ENCODE measurements around the gene WASL. TPM values are rescaled to one million over a fixed set of nuclear protein-coding genes. Genes with fewer than 3 reads are reported as not detected.
A peak's percentile ranks its signal among the peaks of the same experiment; 100 is the strongest.
"Not testable (repeated sequence)": the region's sequence is repeated elsewhere in the genome, so short reads cannot be mapped to it uniquely, and the experiment has no call there.

Gene WASL
- total and polyA plus RNA-seq, 10 of the 15 experiments (the other 5 are each of a cell fraction or from before 2014, with no cell fraction given) = 2.0 to 6.4 (median 3.5) TPM

- no peak for TF ChIP-seq ZNF687 (IDR thresholded peaks at IDR 0.05)
These were observed 10.4 kb downstream of the WASL start (continued) for GRCh38 chr7:123738356-123738755.

DNA sequence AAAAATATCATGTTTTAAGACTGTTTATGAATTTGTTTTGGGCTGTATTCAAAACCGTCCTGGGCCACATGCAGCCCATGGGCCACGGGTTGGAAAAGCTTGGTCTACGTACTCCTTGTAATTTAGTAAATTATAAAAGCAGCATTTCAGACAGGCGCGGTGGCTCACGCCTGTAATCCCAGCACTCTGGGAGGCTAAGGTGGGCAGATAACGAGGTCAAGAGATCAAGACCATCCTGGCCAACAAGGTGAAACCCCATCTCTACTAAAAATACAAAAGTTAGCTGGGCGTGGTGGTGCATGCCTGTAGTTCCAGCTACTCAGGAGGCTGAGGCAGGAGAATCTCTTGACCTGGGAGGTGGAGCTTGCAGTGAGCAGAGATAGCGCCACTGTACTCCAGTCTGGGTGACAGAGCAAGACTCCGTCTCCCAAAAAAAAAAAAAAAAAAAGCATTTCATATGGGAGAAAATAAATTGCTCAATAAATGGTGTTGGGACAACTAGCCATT lies 11.6 kb downstream of the WASL start:
- H3K4me2 ChIP-seq (ENCODE audit: control insufficient read depth, insufficient read depth); FAIRE-seq; H2AFZ ChIP-seq (ENCODE audit: control insufficient read depth, low read depth, low read length); in situ Hi-C loops (cut with MboI); H3K4me1 ChIP-seq (ENCODE audit: control insufficient read depth, insufficient read depth, low read length); H3K27me3 ChIP-seq (replicated peaks in 1 of 2; ENCODE audit: control insufficient read depth in 2 of 2, insufficient read depth in 2 of 2, low read length in 1 of 2); BruUV-seq (replicated peaks); H3K27ac ChIP-seq (ENCODE audit: control insufficient read depth, insufficient read depth); RAD21 ChIA-PET (ENCODE audit: unreplicated experiment); intact Hi-C loops (cut with micrococcal nuclease; ENCODE audit: unreplicated experiment); H3K36me3 ChIP-seq (ENCODE audit: control insufficient read depth in 2 of 2, insufficient read depth in 2 of 2, low read length in 1 of 2); H3K9ac ChIP-seq (ENCODE audit: control insufficient read depth, insufficient read depth, low read length); H4K20me1 ChIP-seq (ENCODE audit: control insufficient read depth, insufficient read depth); H3K4me3 ChIP-seq; DNase-seq (ENCODE audit: low read depth, low spot score); ATAC-seq: not testable (repeated sequence)
- peaks cover 86% of the 10 kb centered on the region for H3K79me2 ChIP-seq (ENCODE audit: control insufficient read depth, insufficient read depth, low read length)
- peaks cover 13% of the 10 kb centered on the region for H3K9me3 ChIP-seq (replicated peaks; ENCODE audit: control insufficient read depth, insufficient read depth, low read length)
- ChIA-PET SMC1A (ENCODE audit: uncharacterized antibody, unreplicated experiment) (interaction anchor here (0.5 to 1.6 kb wide), 6 partner anchors 8 to 1196 kb away, joined by 3 to 4 read pairs (median 3); no protein-coding TSS in a partner anchor), CTCF (interaction anchor here (0.6 to 2.0 kb wide), 5 partner anchors 9 to 1073 kb away, joined by 3 to 6 read pairs (median 3); no protein-coding TSS in a partner anchor), POLR2A (interaction anchor here (0.6 to 1.2 kb wide), 6 partner anchors 9 to 1738 kb away, joined by 3 to 5 read pairs (median 4); no protein-coding TSS in a partner anchor)
- WGBS (ENCODE audit: insufficient coverage, insufficient replicate concordance, low lambda C conversion rate, missing lambda C conversion rate) = 96% methylated on average over 8 of the region's 10 CpGs
- 0 out of 2 replicates have a peak, but pooled peaks have one; percentile 60 for TF ChIP-seq ZBTB33 (IDR thresholded peaks at IDR 0.05)
